Esophagus mucosa (tissue), 1 donor: ENCODE data around the gene MED22. TPM values are rescaled to one million over a fixed set of nuclear protein-coding genes. Genes with fewer than 3 reads are reported as not detected.
"Not testable (repeated sequence)": the region's sequence is repeated elsewhere in the genome, so short reads cannot be mapped to it uniquely, and the experiment has no call there.

ENCODE experiments used
- ATAC-seq: fragments of 200-7000 bp; cut with Tn5 transposase; one replicate; pipeline ENCODE4 v1.9.1; 2020
- total RNA-seq: library from RNA; stranded (reverse); gene quantifications from one replicate; pipeline ENCODE4 v1.2.4, GENCODE V29; 2023
- donor health status: DM: yes; HTN: yes; CAD: no.

MED22 gene
- total RNA-seq: 10.8 TPM

DNA sequence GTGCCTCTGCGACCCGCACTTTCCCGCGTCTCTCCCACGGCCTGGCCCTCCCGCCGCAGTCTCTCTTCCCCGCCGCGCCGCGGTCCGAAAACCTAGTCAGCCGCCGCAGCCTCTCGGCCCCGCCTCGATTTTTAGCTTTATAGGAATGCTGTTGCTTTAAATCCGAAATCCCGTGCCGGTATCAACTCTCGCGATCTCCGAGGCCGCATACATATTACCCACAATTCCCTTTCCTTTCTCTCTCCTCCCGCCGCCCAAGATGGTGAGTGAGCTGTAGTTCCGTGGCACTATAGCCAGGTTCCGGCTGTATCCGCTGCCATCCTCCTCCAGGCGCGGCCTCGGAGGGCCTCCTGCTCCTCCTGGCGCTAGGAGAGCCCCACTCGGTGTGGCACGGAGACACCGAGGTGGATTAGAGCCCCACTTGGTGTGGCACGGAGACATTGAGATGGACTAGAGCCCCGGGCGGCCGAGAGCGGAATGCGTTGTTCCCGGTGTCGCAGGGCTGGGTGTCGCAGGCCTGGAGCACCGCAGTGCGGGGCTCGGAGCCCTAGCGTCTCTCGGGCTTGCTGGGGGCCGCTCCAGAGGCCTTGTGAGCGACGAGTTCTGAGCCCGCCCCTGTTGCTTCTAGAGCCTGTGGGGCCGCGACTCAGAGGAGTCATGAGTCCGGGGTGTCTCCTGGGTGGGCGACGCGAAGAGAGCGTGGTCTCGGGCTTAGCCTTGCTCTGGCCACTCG, at the start of gene MED22, which contains the start of gene RPL7A:
Gene MED22, minus strand, starts transcription at position 147 of the 733 bp plus-strand sequence. CDS start 1,469 bp downstream, outside the sequence.
Gene RPL7A, plus strand, starts transcription at position 234 of the 733 bp plus-strand sequence. Its CDS starts 26 bp downstream, at position 260.
- peak; percentile 84 for ATAC-seq

DNA sequence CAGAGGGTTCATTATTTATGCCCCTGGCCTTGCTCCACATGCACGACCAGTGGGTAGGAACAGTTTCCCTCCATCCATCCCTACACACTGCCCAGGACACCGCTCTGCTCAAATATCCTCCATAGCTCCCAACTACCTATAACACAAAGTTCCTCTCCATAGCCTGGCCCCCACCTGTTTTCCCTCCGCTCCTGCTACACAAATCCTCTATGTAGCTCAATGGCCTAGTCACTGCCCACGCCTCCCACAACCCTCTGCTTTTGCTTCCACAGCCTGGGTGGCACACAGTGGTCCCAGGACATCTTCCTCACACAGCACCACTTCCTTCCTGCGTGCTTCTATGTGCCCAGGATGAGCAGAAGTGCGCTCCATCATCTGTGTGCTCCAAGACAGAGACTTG, 49.4 kb upstream of the MED22 start:
- no peak for ATAC-seq

DNA sequence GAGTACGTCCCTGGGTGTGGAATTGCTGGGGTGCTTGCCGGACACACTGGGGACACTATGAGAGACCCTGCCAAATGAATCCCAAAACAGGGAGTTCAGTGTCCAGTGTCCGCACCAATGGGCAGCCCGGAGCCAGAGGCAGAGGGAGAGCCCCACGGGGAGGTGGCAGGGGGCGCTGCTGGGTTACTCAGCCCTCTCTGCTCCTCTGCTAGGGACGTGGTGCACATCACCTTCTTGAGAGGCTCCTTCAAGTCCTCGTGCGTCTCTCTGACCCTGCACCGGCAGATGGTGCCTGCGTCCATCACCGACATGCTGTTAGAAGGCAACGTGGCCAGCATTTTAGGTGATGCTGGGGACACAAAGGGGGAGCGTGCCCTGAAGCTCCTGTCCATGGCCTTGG, 49.0 kb upstream of the MED22 start:
- ATAC-seq: no peak

DNA sequence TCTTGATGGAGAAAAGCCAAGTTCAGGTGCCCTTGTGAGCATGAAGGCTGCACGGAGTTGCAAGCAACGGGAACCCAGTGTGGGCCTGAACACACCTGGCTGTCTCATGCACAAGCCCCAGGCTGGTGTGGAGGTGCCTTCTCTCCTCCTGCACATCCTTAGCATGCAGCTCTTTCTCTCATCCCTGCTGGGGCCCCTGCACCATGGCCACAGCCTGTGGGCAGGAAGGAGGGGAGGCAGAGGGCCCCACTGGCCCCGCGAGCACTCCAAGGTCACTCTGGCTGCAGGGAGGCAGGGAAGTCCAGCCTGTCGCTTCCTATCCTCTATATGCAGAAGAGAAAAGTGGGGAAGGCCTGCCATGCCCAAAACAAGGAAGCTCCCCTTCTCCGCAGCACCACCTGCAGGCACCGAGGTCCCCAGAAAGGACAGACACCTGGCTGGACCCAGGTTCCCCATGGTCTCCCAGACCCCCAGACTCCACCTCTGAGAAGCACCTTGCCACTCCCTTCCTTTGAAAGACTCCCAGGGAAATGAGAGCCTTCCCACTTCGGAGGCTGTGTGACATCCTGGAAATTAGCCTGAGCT, 46.8 kb upstream of the MED22 start:
- ATAC-seq: no peak

DNA sequence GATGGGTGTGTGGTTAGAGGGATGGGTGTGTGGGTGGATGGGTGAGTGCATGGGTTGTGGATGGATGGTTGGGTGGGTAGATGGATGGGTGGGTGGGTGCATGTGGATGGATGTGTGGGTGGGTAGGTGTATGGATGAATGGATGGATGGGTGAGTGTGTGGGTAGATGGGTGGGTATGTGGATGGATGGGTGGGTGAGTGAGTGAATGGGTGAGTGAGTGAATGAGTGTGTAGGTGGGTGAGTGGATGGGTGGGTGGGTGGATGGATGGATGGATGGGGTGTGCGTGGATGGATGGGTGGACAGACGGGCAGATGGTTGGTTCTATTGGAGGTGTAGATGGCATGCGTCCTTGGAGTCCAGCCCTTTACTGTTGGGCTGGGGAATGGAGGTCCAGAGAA, 45.5 kb upstream of the MED22 start:
- no peak for ATAC-seq

DNA sequence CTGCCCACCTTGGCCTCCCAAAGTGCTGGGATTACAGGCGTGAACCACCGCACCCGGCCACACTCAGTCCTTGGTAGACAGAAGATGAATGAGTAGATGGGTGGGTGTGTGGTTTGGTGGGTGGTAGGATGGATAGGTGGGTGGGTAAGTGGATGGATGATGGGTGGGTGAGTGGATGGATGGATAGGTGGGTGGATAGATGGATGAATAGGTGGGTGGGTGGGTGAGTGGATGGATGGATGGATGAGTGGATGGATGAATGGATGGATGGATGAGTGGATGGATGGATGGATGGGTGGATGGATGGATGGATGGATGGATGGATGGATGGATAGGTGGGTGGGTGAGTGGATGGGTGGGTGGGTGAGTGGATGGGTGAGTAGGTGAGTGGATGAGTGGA, 44.4 kb upstream of the MED22 start:
- ATAC-seq: not testable (repeated sequence)

DNA sequence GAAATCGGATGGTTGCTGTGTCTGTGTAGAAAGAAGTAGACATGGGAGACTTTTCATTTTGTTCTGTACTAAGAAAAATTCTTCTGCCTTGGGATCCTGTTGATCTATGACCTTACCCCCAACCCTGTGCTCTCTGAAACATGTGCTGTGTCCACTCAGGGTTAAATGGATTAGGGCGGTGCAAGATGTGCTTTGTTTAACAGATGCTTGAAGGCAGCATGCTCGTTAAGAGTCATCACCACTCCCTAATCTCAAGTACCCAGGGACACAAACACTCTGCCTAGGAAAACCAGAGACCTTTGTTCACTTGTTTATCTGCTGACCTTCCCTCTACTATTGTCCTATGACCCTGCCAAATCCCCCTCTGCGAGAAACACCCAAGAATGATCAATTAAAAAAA, 43.5 kb upstream of the MED22 start:
- ATAC-seq: not testable (repeated sequence)

DNA sequence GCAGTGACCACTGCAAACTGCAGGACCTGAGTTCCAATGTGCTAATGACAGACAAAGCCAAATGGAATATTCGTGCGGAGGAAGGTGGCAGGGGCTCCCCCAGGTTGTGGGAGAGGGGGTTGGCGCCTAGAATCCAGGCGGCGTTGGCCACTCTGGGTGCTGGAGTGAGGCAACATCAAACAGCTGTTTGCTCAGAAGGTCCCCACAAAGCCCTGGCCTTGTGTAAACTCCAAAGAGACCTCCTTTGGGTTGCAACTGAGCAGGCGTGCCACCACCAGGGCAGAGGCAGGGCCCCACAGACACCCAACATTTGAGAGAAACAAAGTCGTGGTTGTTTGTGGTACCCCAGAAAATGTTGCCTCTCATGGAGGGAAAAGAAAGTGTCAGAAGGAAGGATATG, 42.8 kb upstream of the MED22 start:
- no peak for ATAC-seq

DNA sequence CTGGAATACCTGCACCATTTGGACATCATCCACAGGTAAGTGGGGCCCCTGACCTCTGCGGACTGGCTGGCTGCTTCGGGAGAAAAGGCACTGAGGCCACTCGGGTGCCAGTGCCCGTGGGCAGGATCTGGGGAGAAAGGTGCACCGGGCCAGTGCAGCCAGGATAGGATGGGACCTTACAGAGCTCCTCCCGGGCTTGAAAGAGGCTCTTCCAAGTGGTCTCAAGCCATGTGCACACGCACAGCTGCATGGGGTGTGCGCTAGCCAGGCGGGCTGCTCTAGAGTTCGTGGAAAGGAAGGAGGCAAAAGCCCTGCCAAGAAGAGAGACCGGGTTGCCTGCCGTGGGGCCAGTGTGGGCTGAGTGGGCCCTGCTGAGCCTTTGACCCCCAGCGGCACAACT, 41.6 kb upstream of the MED22 start:
- ATAC-seq: no peak

DNA sequence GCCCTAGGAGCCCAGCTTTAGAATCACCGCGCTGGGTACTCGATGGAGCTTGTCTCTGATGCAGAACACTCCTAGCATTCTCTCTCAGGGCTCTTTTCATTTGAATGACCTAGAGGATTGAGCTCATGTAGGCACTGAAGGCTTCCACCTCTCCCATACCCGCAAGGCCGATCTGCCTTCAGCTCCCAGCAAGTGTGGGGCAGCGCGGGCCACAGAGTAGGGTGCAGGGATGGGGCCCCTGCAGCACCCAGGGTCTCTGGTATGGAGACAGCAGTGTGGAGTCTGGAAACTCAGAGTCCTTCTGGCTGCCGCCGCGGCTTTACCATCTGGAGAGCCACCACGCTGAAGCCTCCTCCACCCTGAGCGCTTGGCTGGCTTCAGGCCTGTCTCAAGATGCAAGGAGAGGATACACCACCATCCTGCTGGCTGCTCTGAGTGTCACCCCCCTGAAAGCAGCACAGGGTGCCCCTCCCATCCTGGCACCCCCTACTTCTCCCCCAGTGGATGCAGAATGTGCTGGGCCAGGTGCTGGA, 41.2 kb upstream of the MED22 start:
- no peak for ATAC-seq

DNA sequence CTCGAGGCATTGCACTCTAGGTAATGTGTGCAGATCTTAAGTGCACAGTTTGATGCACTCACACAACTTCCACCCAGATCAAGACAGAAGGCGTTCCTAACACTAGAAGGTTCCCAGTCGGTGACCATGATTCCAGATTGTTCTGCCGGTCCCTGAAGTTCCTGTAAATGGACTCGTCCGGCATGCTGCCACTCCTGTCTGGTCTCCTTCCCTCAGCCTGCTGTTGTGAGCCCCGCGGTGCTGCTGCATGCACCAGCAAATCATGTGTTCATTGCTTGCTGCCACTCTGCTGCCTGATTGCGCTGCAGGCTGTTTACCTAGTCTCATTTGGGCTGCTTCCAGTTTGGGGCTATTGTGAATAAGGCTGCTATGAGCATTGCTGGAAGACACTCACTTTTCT, 39.7 kb upstream of the MED22 start:
- peak; percentile 83 for ATAC-seq

DNA sequence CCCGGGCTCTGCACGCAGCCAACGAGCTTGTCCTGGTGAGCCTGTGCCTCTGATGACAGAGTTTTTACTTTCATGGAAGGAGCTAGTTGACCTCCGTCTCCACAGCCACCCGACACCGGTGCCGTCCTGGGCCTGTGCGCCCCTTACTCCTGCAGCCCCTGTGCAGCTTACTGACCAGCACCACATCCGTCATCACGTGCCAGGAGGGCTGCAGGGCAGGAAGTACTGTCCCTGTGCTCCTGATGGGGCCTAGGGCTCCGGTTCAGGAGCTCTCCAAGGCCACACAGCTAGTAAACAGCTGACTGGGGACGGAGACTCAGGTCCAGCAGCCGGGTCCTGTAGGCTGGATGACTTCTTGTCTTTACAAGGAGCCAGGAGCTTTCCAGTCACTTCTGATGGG, 38.4 kb upstream of the MED22 start:
- no peak for ATAC-seq

DNA sequence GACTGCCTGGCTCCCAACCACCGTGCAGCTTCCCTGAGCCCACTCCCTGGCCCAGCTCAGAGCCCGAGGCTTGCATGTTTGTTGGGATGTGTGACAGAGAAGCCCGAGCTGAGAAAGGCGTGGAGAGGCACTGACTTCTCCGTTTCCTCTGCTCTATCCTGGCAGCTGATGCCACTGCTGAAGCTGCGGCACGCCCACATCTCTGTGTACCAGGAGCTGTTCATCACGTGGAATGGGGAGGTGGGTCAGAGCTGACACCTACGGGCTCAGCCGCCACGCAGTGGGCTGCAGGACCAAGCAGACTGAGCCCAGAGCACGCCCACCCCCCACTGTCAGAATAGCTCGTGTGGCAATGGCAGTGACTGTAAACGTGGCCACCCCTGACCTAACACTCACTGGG, 37.5 kb upstream of the MED22 start:
- ATAC-seq: no peak

DNA sequence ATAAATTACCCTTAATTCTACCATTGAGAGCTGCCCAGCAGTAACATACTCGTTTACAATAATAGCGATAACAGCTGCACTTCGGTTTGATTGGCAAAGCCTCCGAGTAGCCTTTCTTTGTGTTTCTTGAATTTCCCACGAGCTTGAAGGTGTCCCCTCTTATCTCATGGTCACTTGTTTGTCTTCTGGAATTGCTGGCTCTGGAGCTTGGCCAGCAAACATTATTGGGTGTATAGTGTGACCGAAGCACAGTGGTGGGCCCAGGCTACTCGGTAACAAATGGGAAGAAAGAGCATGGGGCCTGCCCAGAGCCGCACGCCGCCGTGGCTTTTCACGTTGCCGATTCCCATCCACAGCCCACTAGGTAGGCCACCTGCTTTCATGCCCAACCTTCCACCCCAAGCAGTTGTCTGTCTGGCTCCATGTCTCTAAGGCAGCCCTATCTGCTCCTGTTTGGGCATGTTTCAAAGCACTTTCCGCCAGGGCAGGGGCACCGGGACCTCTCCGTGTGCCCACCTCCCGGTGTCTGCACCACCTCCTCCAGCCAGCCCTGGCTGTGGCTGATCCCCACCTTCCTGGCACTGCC, 36.9 kb upstream of the MED22 start:
- no peak for ATAC-seq

DNA sequence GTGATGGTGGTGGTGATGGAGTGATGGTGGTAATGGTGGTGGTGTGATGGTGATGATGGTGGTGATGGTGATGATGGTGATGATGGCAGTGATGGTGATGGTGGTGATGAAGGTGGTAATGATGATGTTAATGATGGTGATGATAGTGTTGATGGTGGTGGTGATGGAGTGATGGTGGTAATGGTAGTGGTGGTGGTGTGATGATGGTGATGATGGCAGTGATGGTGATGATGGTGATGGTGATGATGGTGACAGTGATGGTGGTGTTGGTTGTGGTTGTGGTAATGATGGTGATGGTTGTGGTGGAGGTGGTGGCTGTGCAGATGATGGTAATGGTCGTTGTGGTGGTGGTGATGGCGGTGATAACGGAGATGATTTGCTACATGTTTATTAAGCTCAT, 35.5 kb upstream of the MED22 start:
- ATAC-seq: no peak

DNA sequence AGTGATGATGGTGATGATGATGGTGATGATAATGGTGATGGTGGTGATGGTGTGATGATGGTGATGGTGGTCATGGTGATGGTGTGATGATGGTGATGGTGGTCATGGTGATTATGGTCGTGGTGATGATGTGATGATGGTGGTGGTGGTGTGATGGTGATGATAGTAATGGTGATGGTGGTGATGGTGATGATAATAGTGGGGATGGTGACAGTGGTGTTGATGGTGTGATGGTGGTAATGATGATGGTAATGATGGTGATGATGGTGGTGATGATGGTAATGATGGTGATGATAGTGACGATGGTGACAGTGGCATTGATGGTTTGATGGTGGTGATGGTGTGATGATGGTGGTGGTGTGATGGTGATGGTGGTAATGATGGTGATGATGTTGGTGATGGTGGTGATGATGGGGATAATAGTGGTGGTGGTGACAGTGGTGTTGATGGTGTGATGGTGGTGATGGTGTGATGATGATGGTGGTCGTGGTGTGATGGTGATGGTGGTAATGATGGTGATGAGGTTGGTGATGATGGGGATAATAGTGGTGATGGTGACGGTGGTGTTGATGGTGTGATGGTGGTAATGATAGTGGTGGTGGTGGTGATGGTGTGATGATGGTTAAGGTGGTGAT, 34.7 kb upstream of the MED22 start:
- no peak for ATAC-seq

DNA sequence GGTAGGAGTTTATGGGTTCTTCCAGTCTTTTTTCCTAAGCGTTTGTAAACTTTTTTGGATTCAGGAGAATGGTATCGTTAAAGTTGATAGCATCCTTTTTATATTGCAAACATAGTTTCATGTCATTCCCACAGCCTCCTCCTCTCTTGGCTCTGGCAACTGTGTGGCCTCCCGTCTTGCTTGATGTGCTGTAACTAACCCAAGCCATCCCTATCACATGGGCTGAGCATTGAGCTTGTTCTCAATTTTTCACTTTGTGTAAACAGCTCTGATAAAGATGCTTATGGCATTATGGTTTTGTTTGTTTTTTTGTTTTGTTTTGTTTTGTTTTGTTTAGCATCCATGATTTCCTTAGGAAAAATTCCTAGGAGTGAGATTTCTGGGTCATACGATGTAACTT, 32.8 kb upstream of the MED22 start:
- no peak for ATAC-seq

DNA sequence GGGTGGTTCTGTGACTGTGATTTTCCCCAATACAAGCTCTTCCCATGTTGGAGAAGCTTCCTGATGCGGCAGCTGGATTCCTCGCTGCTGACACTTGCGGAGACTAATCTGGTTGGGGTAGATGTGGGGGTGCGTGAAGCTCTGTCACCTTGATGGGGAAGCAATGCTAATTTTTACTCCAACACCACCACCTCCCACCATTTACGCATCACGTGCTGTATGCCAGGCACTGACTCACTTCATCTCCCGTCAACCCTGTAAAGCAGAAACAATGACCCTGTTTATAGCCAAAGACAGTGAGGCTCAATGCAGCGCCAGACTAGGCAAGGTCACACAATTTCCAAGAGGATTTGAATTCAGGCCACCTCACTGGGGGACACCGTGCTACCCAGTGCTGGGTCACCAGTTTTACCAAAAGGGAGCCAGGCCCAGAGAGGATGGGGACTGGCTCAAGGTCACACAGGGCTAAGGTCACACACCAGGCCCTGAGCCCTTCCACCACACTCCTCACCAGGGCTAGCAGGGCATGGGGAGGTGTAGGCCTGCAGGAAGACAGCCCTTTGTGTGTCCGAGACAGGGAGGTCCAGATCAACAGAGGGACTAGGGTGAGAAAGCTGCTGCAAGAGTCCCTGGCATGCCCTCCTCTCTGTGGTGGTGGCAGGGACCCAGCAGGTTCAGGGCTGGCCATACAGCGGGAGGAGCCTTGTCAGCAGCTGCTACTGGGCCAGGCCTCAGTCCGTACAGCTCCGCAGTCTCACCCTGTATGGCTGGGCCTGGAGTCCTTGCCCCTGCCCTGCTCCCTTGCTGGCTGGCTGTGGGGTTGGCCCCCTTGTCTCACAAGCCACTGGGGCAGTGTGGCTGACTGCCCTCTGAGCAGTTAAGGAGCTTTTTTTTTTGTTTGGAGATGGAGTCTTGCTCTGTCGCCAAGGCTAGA, 31.5 kb upstream of the MED22 start:
- no peak for ATAC-seq

DNA sequence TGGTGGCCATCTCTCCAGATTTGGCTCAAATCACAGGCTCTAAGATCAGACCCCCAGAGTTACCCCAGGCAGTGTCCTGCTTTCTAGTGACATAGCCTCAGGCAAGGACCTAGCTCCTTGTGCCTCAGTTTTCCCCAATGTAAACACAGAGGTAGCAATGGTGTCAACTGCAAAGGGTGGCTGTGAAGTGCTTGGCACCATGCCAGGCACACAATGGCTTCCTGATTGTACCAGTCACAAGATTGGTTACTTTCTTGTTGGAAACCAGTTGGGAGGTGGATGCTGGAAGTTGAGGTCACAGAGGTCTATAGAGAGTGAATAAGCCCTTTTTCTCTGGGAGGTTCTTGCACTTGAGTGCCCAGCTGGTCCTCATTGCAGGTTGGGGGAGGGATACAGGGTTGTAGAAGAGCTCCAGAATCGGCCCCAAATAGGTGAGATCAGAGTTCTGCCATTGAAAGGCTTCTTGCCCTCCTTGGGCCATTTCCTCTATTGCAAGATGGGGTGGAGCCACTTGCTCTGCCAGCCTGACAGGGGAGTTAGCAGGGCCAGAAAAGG, 30.6 kb upstream of the MED22 start:
- no peak for ATAC-seq

DNA sequence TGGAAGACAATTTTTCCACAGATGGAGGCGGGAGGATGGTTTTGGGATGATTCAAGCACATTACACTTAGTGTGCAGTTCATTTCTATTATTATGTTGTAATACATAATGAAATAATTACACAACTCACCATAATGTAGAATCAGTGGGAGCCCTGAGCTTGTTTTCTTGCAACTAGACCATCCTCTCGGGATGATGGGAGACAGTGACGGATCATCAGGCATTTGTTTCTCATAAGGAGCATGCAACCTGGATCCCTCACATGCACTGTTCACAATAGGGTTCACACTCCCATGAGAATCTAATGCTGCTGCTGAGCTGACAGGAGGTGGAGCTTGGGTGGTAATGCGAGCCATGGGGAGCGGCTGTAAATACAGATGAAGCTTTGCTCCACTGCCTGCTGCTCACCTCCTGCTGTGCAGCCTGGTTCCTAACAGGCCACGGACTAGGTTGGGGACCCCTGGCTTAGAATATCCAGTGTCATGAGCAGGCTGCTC, 29.8 kb upstream of the MED22 start:
- ATAC-seq: no peak

DNA sequence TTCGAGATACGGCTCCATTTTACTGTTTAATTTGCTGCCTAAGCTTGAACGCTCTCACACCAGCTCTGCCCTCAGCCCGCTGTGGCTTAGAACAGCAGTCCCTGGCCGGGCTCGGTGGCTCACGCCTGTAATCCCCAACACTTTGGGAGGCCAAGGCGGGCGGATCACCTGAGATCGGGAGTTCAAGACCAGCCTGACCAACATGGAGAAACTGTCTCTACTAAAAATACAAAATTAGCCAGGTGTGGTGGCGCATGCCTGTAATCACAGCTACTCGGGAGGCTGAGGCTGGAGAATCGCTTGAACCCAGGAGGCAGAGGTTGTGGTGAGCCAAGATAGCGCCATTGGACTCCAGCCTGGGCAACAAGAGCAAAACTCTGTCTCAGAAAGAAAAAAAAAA, 29.3 kb upstream of the MED22 start:
- not testable (repeated sequence) for ATAC-seq
